Hepatocyte (in vitro differentiated cells): ENCODE results near the gene NAP1L1.

Experiments
- CTCF ChIP-seq: fragments of 200-600 bp; sonication (generic); IDR thresholded peaks from 2 replicates; pipeline ENCODE4 v1.5.1; 2016; ENCODE audit warnings: antibody characterized with exemption, mild to moderate bottlenecking; ENCODE audit not compliant: poor library complexity
- EZH2 ChIP-seq: fragments of 200-600 bp; sonication (generic); IDR thresholded peaks from 2 replicates; pipeline ENCODE4 v1.6.1; 2016; ENCODE audit warnings: antibody characterized with exemption, mild to moderate bottlenecking, borderline replicate concordance

DNA sequence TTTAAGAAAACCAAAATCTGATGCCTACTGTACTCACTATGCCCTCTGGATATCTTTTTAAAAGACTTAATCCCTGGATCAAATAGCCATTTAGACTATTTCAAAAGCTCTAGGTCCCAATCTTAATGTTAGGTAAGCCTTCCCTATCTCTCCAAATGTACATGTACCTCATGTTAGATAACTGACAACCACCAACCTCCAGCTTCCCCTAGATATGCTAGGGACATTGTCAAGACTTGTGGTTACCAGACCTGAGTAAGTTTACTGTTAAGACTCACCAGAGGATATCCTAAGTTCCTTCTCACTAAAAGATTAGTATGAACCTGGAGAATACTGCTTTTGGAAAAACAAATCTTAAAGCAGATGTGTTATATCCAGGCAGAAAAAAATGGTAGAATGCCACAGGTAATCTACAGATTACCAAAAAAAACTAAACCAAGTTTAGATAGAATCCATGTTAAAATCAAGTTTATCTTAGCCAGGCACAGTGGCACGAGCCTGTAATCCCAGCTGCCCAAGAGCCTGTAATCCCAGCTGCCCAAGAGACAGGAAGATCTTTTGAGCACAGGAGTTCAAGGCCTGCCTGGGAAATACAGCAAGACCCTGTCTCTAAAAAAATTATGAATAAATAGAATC is 9.7 kb downstream of the NAP1L1 start:
- TF ChIP-seq CTCF (no peak), EZH2 (no peak)
